Measurements from ENCODE around the gene MPRIP. TPM values are rescaled to one million over a fixed set of nuclear protein-coding genes. Genes with fewer than 3 reads are reported as not detected.

The MPRIP gene
- total and polyA plus RNA-seq, 2 of the 13 experiments (the other 11 are each of a cell fraction or from before 2014, with no cell fraction given) = 50.2 to 52.4 TPM

DNA sequence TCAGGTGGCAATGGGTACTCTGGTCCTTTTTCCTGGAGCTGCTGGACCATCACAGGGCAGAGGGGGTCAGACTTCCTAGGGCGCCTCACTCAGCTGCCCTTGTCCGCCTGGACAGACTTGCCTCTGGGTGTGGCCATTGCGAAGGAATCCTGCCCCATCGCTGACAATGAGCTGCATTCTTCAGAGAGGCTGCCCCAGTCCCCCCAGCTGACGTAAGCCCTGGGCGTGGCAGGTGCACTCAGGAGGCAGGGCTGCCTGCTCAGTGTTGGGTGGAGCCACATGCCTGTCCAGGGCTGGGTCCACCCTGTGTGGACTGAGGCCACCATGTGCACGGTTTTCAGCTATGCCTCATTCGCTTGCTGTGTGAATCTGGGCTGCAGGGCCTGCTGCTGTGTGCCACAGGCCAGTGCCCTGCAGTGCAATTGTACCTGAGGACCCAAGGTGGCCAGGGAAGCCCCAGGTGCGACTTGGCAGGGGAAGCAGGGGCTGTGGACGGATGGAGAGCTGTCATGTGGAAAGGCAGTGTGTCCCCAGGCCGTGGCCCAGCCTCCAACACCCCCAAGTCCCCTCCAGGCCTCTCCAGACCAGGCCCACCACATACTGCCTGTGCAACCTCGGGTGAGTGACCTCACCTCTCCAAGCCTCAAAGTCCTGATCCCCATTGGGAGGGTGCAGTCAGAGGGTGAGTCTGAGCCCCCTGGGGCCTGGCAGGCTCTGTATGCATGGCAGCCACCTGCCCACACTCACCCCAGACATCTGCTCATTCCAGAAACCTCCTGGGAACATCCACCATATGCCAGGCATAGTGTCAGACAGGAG lies 14.0 kb upstream of the MPRIP start (continued):
- TF ChIP-seq SOX13 (IDR thresholded peaks at IDR 0.05) = peak; percentile 70; the same call in 1 of the 2 replicates
- peak in 1 of 2 experiments; percentile 92; a peak in 2 of 4 replicates for TF ChIP-seq SOX13 (CRISPR knock-in tag; conservative IDR thresholded peaks at IDR 0.05 in 1 of 2, IDR thresholded peaks at IDR 0.05 in 1 of 2)
- TF ChIP-seq, protein P1, sequence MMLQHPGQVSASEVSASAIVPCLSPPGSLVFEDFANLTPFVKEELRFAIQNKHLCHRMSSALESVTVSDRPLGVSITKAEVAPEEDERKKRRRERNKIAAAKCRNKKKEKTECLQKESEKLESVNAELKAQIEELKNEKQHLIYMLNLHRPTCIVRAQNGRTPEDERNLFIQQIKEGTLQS (CRISPR knock-in tag; IDR thresholded peaks at IDR 0.05) = peak; percentile 93
- TF ChIP-seq ZNF30 (CRISPR knock-in tag; IDR thresholded peaks at IDR 0.05) = no peak
- peak; percentile 30; the same call in 1 of the 2 replicates for TF ChIP-seq ZBTB38 (CRISPR knock-in tag; IDR thresholded peaks at IDR 0.05)
- TF ChIP-seq, protein P2, sequence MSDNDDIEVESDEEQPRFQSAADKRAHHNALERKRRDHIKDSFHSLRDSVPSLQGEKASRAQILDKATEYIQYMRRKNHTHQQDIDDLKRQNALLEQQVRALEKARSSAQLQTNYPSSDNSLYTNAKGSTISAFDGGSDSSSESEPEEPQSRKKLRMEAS (IDR thresholded peaks at IDR 0.05) = peak; percentile 93
- 0 out of 2 replicates have a peak, but pooled peaks have one; percentile 12 for TF ChIP-seq ELF1 (CRISPR knock-in tag; IDR thresholded peaks at IDR 0.05)
- TF ChIP-seq CCDC6 (CRISPR knock-in tag; IDR thresholded peaks at IDR 0.05) = peak; percentile 61; the same call in 1 of the 2 replicates
- no peak for TF ChIP-seq LCORL (IDR thresholded peaks at IDR 0.05)
- TF ChIP-seq LCORL (CRISPR knock-in tag; IDR thresholded peaks at IDR 0.05) = peak; percentile 98
- TF ChIP-seq BCL6 (CRISPR knock-in tag; IDR thresholded peaks at IDR 0.05) = peak; percentile 53; the same call in 1 of the 2 replicates
- peak; percentile 73; the same call in 1 of the 2 replicates for TF ChIP-seq MXD4 (CRISPR knock-in tag; IDR thresholded peaks at IDR 0.05)
- TF ChIP-seq ZBTB3 (CRISPR knock-in tag; IDR thresholded peaks at IDR 0.05; ENCODE audit: borderline replicate concordance, low read depth) = no peak
- peak; percentile 74; the same call in 1 of the 2 replicates for TF ChIP-seq ZNF761 (CRISPR knock-in tag; conservative IDR thresholded peaks at IDR 0.05)
- TF ChIP-seq, protein P3, sequence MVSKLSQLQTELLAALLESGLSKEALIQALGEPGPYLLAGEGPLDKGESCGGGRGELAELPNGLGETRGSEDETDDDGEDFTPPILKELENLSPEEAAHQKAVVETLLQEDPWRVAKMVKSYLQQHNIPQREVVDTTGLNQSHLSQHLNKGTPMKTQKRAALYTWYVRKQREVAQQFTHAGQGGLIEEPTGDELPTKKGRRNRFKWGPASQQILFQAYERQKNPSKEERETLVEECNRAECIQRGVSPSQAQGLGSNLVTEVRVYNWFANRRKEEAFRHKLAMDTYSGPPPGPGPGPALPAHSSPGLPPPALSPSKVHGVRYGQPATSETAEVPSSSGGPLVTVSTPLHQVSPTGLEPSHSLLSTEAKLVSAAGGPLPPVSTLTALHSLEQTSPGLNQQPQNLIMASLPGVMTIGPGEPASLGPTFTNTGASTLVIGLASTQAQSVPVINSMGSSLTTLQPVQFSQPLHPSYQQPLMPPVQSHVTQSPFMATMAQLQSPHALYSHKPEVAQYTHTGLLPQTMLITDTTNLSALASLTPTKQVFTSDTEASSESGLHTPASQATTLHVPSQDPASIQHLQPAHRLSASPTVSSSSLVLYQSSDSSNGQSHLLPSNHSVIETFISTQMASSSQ (IDR thresholded peaks at IDR 0.05; ENCODE audit: low read depth) = no peak
- TF ChIP-seq, protein P3 (CRISPR knock-in tag; IDR thresholded peaks at IDR 0.05; ENCODE audit: borderline replicate concordance) = peak; percentile 68; the same call in 1 of the 2 replicates
- peak; percentile 68; the same call in 1 of the 2 replicates for TF ChIP-seq ZFY (CRISPR knock-in tag; IDR thresholded peaks at IDR 0.05)
- TF ChIP-seq NCOA5 (CRISPR knock-in tag; IDR thresholded peaks at IDR 0.05) = no peak
- peak; percentile 69 for TF ChIP-seq GATAD2A (CRISPR knock-in tag; IDR thresholded peaks at IDR 0.05)
- TF ChIP-seq ZNF788 (CRISPR knock-in tag; IDR thresholded peaks at IDR 0.05; ENCODE audit: borderline replicate concordance) = peak; percentile 40; the same call in 1 of the 2 replicates
- TF ChIP-seq, protein P4, sequence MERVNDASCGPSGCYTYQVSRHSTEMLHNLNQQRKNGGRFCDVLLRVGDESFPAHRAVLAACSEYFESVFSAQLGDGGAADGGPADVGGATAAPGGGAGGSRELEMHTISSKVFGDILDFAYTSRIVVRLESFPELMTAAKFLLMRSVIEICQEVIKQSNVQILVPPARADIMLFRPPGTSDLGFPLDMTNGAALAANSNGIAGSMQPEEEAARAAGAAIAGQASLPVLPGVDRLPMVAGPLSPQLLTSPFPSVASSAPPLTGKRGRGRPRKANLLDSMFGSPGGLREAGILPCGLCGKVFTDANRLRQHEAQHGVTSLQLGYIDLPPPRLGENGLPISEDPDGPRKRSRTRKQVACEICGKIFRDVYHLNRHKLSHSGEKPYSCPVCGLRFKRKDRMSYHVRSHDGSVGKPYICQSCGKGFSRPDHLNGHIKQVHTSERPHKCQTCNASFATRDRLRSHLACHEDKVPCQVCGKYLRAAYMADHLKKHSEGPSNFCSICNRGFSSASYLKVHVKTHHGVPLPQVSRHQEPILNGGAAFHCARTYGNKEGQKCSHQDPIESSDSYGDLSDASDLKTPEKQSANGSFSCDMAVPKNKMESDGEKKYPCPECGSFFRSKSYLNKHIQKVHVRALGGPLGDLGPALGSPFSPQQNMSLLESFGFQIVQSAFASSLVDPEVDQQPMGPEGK (CRISPR knock-in tag; IDR thresholded peaks at IDR 0.05) = peak; percentile 94
- no peak for TF ChIP-seq PPARG (CRISPR knock-in tag; conservative IDR thresholded peaks at IDR 0.05)
- TF ChIP-seq ZNF350 (CRISPR knock-in tag; IDR thresholded peaks at IDR 0.05; ENCODE audit: borderline replicate concordance, low read depth) = peak; percentile 57; the same call in 1 of the 2 replicates
